ENCODE measurements around the gene MEG3. TPM values are rescaled to one million over a fixed set of nuclear protein-coding genes. Genes with fewer than 3 reads are reported as not detected.

The MEG3 gene
- total RNA-seq, 1 donor from 2014 or later, result 46.1 TPM

DNA sequence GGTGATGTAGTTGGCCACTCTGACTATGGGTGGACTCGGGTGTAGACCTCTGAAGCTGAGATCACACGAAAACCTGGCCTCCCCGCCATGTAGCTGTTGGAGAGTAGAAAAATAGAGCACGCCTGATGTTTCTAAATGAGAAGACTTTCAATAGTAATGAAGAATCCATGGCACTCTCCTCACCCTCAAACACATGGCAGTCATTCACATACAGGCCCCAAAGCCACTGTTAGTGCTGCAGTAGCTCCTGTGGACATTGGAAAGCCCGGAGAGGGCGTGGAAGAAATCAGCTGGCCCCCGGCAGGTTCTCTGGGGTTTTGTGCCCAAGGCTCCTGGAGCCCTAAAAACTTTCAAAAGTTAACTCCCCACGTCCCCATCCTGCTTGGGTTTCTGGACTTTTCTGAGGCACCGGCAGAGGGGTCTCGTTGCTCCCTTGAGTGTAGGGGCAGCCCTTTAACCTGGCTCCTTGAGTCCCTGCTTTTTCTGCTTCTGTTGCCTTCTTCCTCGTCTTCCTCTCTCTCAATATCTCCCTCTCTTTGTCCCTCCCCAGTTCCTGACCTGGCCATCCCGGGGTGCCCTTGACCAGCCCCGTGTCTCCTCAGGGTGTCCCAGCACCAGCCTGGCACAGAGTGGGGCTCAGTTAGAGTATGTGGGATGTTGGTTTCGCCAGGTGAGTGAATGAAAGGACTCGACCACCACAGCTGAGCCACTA is 8.3 kb downstream of the MEG3 start:
- DNase-seq (ENCODE audit: low read depth), result no peak
- H3K36me3 ChIP-seq (ENCODE audit: control insufficient read depth, insufficient read depth, low read length), result no peaks in the 10 kb centered on the region
- H3K27me3 ChIP-seq (ENCODE audit: control insufficient read depth, insufficient read depth, low read length), result no peaks in the 10 kb centered on the region
- TF ChIP-seq, protein P1, sequence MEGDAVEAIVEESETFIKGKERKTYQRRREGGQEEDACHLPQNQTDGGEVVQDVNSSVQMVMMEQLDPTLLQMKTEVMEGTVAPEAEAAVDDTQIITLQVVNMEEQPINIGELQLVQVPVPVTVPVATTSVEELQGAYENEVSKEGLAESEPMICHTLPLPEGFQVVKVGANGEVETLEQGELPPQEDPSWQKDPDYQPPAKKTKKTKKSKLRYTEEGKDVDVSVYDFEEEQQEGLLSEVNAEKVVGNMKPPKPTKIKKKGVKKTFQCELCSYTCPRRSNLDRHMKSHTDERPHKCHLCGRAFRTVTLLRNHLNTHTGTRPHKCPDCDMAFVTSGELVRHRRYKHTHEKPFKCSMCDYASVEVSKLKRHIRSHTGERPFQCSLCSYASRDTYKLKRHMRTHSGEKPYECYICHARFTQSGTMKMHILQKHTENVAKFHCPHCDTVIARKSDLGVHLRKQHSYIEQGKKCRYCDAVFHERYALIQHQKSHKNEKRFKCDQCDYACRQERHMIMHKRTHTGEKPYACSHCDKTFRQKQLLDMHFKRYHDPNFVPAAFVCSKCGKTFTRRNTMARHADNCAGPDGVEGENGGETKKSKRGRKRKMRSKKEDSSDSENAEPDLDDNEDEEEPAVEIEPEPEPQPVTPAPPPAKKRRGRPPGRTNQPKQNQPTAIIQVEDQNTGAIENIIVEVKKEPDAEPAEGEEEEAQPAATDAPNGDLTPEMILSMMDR (IDR thresholded peaks at IDR 0.05; ENCODE audit: insufficient read depth, low read length, poor library complexity, severe bottlenecking), result no peak
- no peak overlapping the region for H3K4me3 ChIP-seq (ENCODE audit: low read depth, low read length)

DNA sequence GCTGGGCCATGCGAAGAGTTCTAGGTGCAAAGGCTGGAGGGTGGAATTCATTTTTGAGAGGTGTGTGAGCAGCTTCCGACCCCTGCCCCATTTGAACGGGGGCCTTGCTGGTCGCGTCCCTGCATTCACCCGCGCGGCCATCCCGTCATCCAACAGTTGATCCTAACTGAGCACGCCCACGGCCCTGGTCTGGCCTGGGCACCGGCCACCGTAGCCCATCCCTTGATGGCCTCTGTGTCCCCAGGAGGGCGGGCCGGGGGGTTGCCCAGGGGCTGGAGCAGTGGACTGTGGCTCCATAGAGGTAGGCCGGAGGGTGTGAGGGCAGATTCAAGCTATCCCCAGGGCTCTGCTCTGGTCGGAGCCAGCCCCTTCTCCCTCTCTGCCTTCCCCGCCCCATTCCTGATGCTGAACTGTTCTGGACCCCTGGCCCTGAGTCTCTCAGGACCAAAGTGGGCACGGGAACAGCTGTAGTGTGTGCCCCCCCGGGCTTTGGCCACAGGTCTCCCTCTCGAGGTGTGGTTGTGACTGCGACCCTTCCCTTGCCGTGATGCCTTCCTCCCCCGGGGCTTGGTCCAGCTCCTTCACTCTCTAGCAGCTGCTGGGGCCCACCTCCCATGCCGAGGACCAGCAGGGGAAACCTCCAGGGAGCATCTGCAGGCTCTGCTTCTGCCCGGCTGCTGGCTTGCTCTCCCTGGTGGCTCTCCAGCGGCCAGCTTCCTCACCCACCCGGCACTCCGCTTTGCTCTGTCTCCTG is 9.1 kb downstream of the MEG3 start:
- DNase-seq (ENCODE audit: low read depth), result no peak
- Histone ChIP-seq H3K4me3 (ENCODE audit: low read depth, low read length) (no peak overlapping the region), H3K27me3 (ENCODE audit: control insufficient read depth, insufficient read depth, low read length) (no peaks in the 10 kb centered on the region), H3K36me3 (ENCODE audit: control insufficient read depth, insufficient read depth, low read length) (no peaks in the 10 kb centered on the region)
- TF ChIP-seq, protein P1 (IDR thresholded peaks at IDR 0.05; ENCODE audit: insufficient read depth, low read length, poor library complexity, severe bottlenecking), result no peak

DNA sequence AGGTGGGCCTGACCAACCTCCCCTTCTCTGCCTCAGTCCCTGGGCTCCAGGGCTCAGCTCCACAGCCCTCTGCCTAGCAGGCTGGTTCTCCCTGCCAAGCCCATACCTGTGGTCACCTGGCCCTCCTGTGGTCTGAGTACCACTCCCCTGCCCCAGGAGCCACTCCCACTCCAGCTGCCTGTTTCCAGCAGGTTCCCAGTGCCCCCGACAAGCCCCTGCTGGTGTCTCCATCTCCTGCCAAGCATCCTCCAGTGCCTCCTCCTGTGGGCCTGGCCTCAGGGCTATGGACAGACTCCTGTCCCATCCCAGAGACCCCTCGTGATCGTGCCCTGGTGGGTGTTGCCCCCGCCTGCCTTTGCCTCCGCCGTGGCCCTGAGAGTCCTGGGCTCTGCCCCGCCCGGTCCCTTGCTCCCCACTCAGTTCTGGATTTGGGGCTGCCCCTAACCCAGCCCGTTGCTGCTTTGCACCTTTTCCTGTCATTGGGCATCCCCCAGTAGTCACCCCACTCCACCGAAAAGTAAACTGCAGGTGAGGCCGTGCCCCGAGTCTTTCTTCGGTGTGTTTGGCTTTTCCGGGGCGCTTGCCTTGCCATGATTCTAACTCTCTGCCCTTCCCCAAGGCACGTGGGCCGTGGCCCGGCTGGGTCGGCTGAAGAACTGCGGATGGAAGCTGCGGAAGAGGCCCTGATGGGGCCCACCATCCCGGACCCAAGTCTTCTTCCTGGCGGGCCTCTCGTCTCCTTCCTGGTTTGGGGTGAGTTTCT is 9.8 kb downstream of the MEG3 start:
- Histone ChIP-seq H3K36me3 (ENCODE audit: control insufficient read depth, insufficient read depth, low read length) (no peaks in the 10 kb centered on the region), H3K4me3 (ENCODE audit: low read depth, low read length) (no peak overlapping the region), H3K27me3 (ENCODE audit: control insufficient read depth, insufficient read depth, low read length) (no peaks in the 10 kb centered on the region)
- TF ChIP-seq, protein P1 (IDR thresholded peaks at IDR 0.05; ENCODE audit: insufficient read depth, low read length, poor library complexity, severe bottlenecking), result no peak
- DNase-seq (ENCODE audit: low read depth), result no peak

DNA sequence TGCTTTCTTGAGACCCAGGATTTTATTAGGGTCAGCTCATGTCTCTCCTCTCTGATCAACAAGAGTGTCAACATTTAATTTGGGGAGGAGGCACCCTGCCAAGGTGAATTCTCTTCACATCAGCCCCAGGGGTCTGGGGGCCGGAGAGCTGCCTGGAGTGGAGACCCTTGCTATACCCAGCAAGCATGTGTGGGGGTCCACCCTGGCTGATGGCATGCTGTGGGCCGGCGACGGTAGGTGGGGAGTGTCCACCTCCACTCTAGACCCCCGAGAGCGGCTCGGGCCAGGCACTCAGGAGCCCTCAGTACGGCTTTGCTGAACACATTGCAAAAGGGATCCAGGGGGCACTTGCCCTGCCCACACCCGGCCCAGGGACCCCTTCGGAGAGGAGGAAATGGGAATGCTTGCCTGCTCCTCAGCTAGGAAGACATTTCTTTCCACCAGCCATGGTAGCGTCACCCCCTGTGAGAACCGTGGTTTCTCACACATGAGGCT is 10.4 kb downstream of the MEG3 start:
- Histone ChIP-seq H3K36me3 (ENCODE audit: control insufficient read depth, insufficient read depth, low read length) (no peaks in the 10 kb centered on the region), H3K4me3 (ENCODE audit: low read depth, low read length) (no peak overlapping the region), H3K27me3 (ENCODE audit: control insufficient read depth, insufficient read depth, low read length) (no peaks in the 10 kb centered on the region)
- DNase-seq (ENCODE audit: low read depth), result no peak
- TF ChIP-seq, protein P1 (IDR thresholded peaks at IDR 0.05; ENCODE audit: insufficient read depth, low read length, poor library complexity, severe bottlenecking), result no peak

DNA sequence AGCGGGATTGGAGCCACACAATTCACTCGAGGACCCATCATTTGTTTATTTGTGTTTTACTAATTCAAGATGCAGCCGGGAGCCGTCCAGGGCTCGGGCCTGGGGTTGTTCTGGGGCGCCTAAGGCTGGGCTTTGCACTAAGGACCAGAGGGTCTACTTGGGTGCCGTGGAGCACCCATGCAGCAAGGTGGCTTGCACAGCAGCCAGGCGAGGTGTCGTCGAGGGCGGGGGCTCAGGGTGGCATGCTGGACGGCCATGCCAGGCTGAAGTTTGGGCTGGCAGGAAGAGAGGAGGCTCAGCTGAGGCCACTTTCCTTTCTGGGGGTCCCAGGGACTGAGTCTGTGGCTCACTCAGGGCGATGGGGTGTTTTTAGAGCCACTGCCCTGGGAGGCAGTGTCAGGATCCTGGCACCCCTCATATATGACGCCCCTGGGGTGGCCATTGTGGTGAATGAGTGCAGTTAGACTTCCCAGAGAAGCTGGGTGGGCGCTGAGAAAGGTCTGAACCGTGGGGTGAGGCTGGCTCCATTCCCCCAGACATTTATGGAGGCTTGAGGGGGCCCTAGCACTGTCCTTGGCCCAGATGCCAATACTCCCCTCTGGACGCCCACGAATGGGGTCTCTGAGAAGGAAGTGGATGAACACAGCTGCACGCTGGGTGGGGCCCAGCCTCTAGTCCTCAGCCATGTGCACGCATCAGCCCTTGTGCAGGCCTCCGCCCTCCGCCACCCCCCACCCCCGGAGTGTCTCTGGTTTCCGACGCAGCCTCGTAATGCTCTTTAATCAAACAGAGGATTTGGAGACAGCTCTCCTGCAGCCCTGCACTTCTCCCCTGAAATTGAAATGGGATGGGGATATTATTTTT is 11.3 kb downstream of the MEG3 start:
- no peaks in the 10 kb centered on the region for H3K27me3 ChIP-seq (ENCODE audit: control insufficient read depth, insufficient read depth, low read length)
- no peak overlapping the region for H3K4me3 ChIP-seq (ENCODE audit: low read depth, low read length)
- no peaks in the 10 kb centered on the region for H3K36me3 ChIP-seq (ENCODE audit: control insufficient read depth, insufficient read depth, low read length)
- TF ChIP-seq, protein P1 (IDR thresholded peaks at IDR 0.05; ENCODE audit: insufficient read depth, low read length, poor library complexity, severe bottlenecking), result no peak
- DNase-seq (ENCODE audit: low read depth), result no peak
